Trophoblast cell (in vitro differentiated cells and primary cell): Measurements from ENCODE around the gene MEGF6.

Source experiments
- DNase-seq, 2 donors: peaks; one replicate each; pipeline ENCODE4 v3.0.0-alpha.2; 2016
- H2AFZ ChIP-seq: 2 replicates; pipeline ENCODE4 v1.6.1; 2013; ENCODE audit warnings: low read length, moderate library complexity, mild to moderate bottlenecking; ENCODE audit not compliant: insufficient read depth, poor library complexity
- H2AK5ac ChIP-seq: 2 replicates; pipeline ENCODE4 v1.6.1; 2013; ENCODE audit warnings: mild to moderate bottlenecking, low read length
- H2BK120ac ChIP-seq: 2 replicates; pipeline ENCODE4 v1.6.1; 2013; ENCODE audit warnings: low read length, mild to moderate bottlenecking, moderate library complexity; ENCODE audit not compliant: insufficient read depth, poor library complexity
- H2BK12ac ChIP-seq: 2 replicates; pipeline ENCODE4 v1.6.1; 2013; ENCODE audit warnings: mild to moderate bottlenecking, low read length, moderate library complexity
- H2BK5ac ChIP-seq: 2 replicates; pipeline ENCODE4 v1.6.1; 2013; ENCODE audit warnings: low read length, low read depth, moderate library complexity, mild to moderate bottlenecking; ENCODE audit not compliant: poor library complexity
- H3K14ac ChIP-seq: 2 replicates; pipeline ENCODE4 v1.6.1; 2013; ENCODE audit warnings: mild to moderate bottlenecking, low read length
- H3K18ac ChIP-seq: 2 replicates; pipeline ENCODE4 v1.6.1; 2013; ENCODE audit warnings: mild to moderate bottlenecking, low read length
- H3K23ac ChIP-seq: 2 replicates; pipeline ENCODE4 v1.6.1; 2013; ENCODE audit warnings: low read length
- H3K27ac ChIP-seq: 2 replicates; pipeline ENCODE4 v1.5.1; 2013; ENCODE audit warnings: low read depth, mild to moderate bottlenecking, inconsistent platforms, low read length, moderate library complexity
- H3K27me3 ChIP-seq: 2 replicates; pipeline ENCODE4 v1.6.1; 2013; ENCODE audit warnings: inconsistent platforms, mild to moderate bottlenecking, low read length, moderate library complexity; ENCODE audit not compliant: insufficient read depth
- H3K36me3 ChIP-seq, 2 experiments: 1 replicate in 1 of 2; 2 replicates in 1 of 2; pipeline ENCODE4 v1.6.1; 2013; ENCODE audit warnings: low read length in 2 of 2, mild to moderate bottlenecking in 2 of 2, moderate library complexity in 1 of 2; ENCODE audit not compliant: insufficient read depth in 2 of 2, control insufficient read depth in 1 of 2
- H3K4ac ChIP-seq: 2 replicates; pipeline ENCODE4 v1.6.1; 2013; ENCODE audit warnings: low read depth, mild to moderate bottlenecking, low read length, moderate library complexity
- H3K4me1 ChIP-seq, 2 experiments: 1 replicate in 1 of 2; 2 replicates in 1 of 2; pipeline ENCODE4 v1.6.1; 2013; ENCODE audit warnings: low read length in 2 of 2, mild to moderate bottlenecking in 2 of 2, moderate library complexity in 1 of 2; ENCODE audit not compliant: insufficient read depth in 2 of 2, control insufficient read depth in 1 of 2
- H3K4me2 ChIP-seq: 2 replicates; pipeline ENCODE4 v1.6.1; 2013; ENCODE audit warnings: inconsistent platforms, mild to moderate bottlenecking, low read length, moderate library complexity
- H3K4me3 ChIP-seq: 2 replicates; pipeline ENCODE4 v1.5.1; 2013; ENCODE audit warnings: mild to moderate bottlenecking, low read depth, low read length, inconsistent platforms
- H3K79me1 ChIP-seq: one replicate; pipeline ENCODE4 v1.6.1; 2013; ENCODE audit warnings: low read length
- H3K79me2 ChIP-seq: 2 replicates; pipeline ENCODE4 v1.6.1; 2013; ENCODE audit warnings: low read length, mild to moderate bottlenecking; ENCODE audit not compliant: control insufficient read depth, insufficient read depth, poor library complexity
- H3K9ac ChIP-seq: 2 replicates; pipeline ENCODE4 v1.6.1; 2013; ENCODE audit warnings: mild to moderate bottlenecking, low read length
- H3K9me3 ChIP-seq: 2 replicates; pipeline ENCODE4 v1.6.1; 2013; ENCODE audit warnings: low read depth, mild to moderate bottlenecking, control low read depth, inconsistent platforms, low read length; ENCODE audit not compliant: insufficient read depth
- H4K12ac ChIP-seq: 2 replicates; pipeline ENCODE4 v1.6.1; 2013; ENCODE audit warnings: low read depth, mild to moderate bottlenecking, low read length, moderate library complexity
- H4K8ac ChIP-seq: 2 replicates; pipeline ENCODE4 v1.6.1; 2013; ENCODE audit warnings: low read depth, mild to moderate bottlenecking, low read length, moderate library complexity
- H4K91ac ChIP-seq: one replicate; pipeline ENCODE4 v1.6.1; 2013; ENCODE audit warnings: low read depth, mild to moderate bottlenecking, low read length, moderate library complexity
- WGBS: extraction: QIAGEN DNeasy Blood & Tissue Kit; methylation state at CpG from one replicate; pipeline ENCODE4 v1.1.7; 2013; ENCODE audit warnings: missing lambda C conversion rate; ENCODE audit not compliant: insufficient read length, insufficient coverage; ENCODE audit errors: extremely low coverage; 5-methylcytosine and 5-hydroxymethylcytosine counted together

MEGF6 gene

GRCh38 chr1:3566951-3567804 is 44.1 kb downstream of the MEGF6 start:
- no peak for DNase-seq
- Histone ChIP-seq H2AK5ac (no peak overlapping the region), H2BK12ac (no peak overlapping the region), H3K4me2 (no peak overlapping the region), H3K23ac (no peak overlapping the region), H3K4ac (no peak overlapping the region), H3K18ac (no peak overlapping the region), H4K12ac (no peak overlapping the region), H3K79me2 (no peaks in the 10 kb centered on the region), H3K9ac (no peak overlapping the region), H3K27me3 (no peaks in the 10 kb centered on the region), H3K36me3 (no peaks in the 10 kb centered on the region), H3K9me3 (no peaks in the 10 kb centered on the region), H2AFZ (no peak overlapping the region), H2BK5ac (no peak overlapping the region), H3K4me1 (peaks cover 16 to 24% of the 10 kb centered on the region in 2 experiments), H3K4me3 (peak overlapping the region; percentile 6), H3K79me1 (no peaks in the 10 kb centered on the region), H4K8ac (no peak overlapping the region), H4K91ac (no peak overlapping the region), H3K14ac (no peak overlapping the region), H2BK120ac (no peak overlapping the region), H3K27ac (no peak overlapping the region)
- no CpG with 5 or more reads among the region's 32 CpGs for WGBS

GRCh38 chr1:3566003-3566885 is 45.1 kb downstream of the MEGF6 start:
- H3K14ac ChIP-seq, result no peak overlapping the region
- H3K79me2 ChIP-seq, result no peaks in the 10 kb centered on the region
- no peak overlapping the region for H3K4me2 ChIP-seq
- H3K9me3 ChIP-seq, result no peaks in the 10 kb centered on the region
- WGBS, result no CpG with 5 or more reads among the region's 27 CpGs
- no peak overlapping the region for H2AK5ac ChIP-seq
- H3K4me3 ChIP-seq, result no peak overlapping the region
- no peak overlapping the region for H4K91ac ChIP-seq
- no peak overlapping the region for H3K18ac ChIP-seq
- H2BK120ac ChIP-seq, result no peak overlapping the region
- H3K36me3 ChIP-seq, result no peaks in the 10 kb centered on the region
- H2AFZ ChIP-seq, result no peak overlapping the region
- no peak overlapping the region for H2BK5ac ChIP-seq
- H3K79me1 ChIP-seq, result no peaks in the 10 kb centered on the region
- H2BK12ac ChIP-seq, result no peak overlapping the region
- H4K12ac ChIP-seq, result no peak overlapping the region
- no peak for DNase-seq
- no peak overlapping the region for H3K23ac ChIP-seq
- no peak overlapping the region for H4K8ac ChIP-seq
- no peaks in the 10 kb centered on the region for H3K27me3 ChIP-seq
- H3K9ac ChIP-seq, result no peak overlapping the region
- H3K4me1 ChIP-seq, result peaks cover 16 to 24% of the 10 kb centered on the region in 2 experiments
- H3K4ac ChIP-seq, result no peak overlapping the region
- no peak overlapping the region for H3K27ac ChIP-seq

DNA sequence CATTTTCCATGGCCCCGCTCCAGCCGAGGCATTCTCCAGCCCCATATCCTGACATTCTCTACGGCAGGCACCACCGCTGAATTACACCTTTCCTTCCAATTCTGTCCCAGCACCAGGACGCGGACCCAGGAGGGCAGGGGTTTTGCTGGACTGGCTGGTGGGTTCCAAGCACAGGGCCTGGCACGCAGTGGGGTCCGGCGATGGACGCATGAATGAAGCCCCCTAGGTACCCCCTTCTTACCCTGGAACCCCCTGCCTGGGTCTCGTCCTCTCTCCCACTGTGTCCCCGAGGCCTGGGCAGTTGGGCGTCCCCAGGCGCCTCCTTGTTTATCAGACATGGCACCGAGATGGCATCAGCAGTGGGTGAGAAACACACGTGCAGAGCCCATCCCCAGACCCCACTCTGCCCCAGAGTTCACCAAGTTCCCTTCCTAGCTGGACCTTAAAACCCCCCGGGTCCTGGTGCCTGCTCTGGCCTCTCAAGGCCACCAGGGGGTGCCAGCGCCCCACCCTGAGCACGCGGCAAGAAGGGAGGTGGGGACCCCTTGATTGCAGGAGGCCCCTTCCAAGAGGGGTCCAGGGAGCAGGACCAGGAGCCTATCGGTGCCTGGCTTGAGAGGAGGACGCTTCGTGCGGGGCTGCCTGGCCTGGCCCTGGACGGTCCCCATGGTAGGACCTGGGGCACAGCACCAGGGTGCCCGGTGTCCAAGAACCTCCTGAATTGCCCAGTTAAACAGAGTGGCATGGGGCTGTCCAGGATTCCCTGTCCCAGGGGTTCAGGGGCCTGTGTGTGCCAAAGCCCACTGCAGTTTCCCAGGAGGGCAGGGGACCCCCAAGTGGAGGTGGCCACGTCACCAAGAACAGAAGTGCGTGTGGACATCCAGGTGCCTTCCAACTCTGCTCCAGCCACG is 46.1 kb downstream of the MEGF6 start:
- H2BK120ac ChIP-seq, result no peak overlapping the region
- H3K9me3 ChIP-seq, result no peaks in the 10 kb centered on the region
- no peak overlapping the region for H3K4me3 ChIP-seq
- H2BK5ac ChIP-seq, result no peak overlapping the region
- no peak overlapping the region for H2BK12ac ChIP-seq
- H3K4ac ChIP-seq, result no peak overlapping the region
- no peak overlapping the region for H3K4me2 ChIP-seq
- WGBS, result no CpG with 5 or more reads among the region's 29 CpGs
- H3K27ac ChIP-seq, result no peak overlapping the region
- no peak overlapping the region for H2AK5ac ChIP-seq
- no peak overlapping the region for H3K23ac ChIP-seq
- no peaks in the 10 kb centered on the region for H3K36me3 ChIP-seq
- H3K9ac ChIP-seq, result no peak overlapping the region
- no peaks in the 10 kb centered on the region for H3K27me3 ChIP-seq
- H4K8ac ChIP-seq, result no peak overlapping the region
- H2AFZ ChIP-seq, result no peak overlapping the region
- H3K79me1 ChIP-seq, result no peaks in the 10 kb centered on the region
- H3K14ac ChIP-seq, result no peak overlapping the region
- H3K18ac ChIP-seq, result no peak overlapping the region
- DNase-seq, result peak in 1 of 2 donors; percentile 26
- no peak overlapping the region for H4K12ac ChIP-seq
- no peaks in the 10 kb centered on the region for H3K79me2 ChIP-seq
- H3K4me1 ChIP-seq, result peaks cover 16 to 24% of the 10 kb centered on the region in 2 experiments
- no peak overlapping the region for H4K91ac ChIP-seq

GRCh38 chr1:3563610-3564009 is 47.7 kb downstream of the MEGF6 start:
- no peak overlapping the region for H3K4ac ChIP-seq
- no peaks in the 10 kb centered on the region for H3K79me2 ChIP-seq
- no peak overlapping the region for H3K18ac ChIP-seq
- H3K4me2 ChIP-seq, result no peak overlapping the region
- H4K91ac ChIP-seq, result no peak overlapping the region
- H3K4me1 ChIP-seq, result peaks cover 16 to 24% of the 10 kb centered on the region in 2 experiments
- H2BK5ac ChIP-seq, result no peak overlapping the region
- no peaks in the 10 kb centered on the region for H3K79me1 ChIP-seq
- H3K4me3 ChIP-seq, result no peak overlapping the region
- no peak overlapping the region for H2BK120ac ChIP-seq
- no peak overlapping the region for H2AK5ac ChIP-seq
- H2BK12ac ChIP-seq, result no peak overlapping the region
- no peak overlapping the region for H3K14ac ChIP-seq
- H4K8ac ChIP-seq, result no peak overlapping the region
- H3K9ac ChIP-seq, result no peak overlapping the region
- WGBS, result no CpG with 5 or more reads among the region's 10 CpGs
- no peak overlapping the region for H3K27ac ChIP-seq
- peaks cover under 1% of the 10 kb centered on the region for H3K9me3 ChIP-seq
- H3K23ac ChIP-seq, result no peak overlapping the region
- H3K27me3 ChIP-seq, result no peaks in the 10 kb centered on the region
- no peak overlapping the region for H4K12ac ChIP-seq
- H3K36me3 ChIP-seq, result no peaks in the 10 kb centered on the region
- H2AFZ ChIP-seq, result no peak overlapping the region
- no peak for DNase-seq
